ENCODE measurements around the gene SCN1A. TPM values are rescaled to one million over a fixed set of nuclear protein-coding genes. Genes with fewer than 3 reads are reported as not detected.

SCN1A gene
- total RNA-seq, 1 donor from 2014 or later, result 26.9 TPM

DNA sequence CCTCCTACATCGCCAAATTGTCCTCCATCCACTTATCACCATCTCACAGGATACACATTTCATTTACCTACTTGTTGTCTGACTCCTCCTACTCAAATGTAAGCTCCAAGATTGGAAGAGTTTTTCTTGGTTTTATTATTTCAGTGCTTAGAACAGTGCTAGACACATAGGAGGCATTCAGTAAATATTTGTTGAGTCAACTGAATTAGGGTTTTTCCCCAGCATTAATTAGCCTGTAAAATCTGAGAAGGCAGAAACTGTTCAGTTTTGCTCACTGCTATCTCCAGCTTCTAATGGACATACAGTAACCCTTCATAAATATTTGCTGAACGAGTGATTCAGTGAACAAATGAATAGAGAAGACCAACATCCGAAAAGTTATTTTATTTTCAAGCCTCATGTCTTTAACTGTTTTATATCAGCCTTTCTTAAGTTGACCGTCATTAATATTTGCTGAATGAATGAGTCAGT is 175.0 kb downstream of the SCN1A start:
- Histone ChIP-seq H3K4me1 (peaks cover 19% of the 10 kb centered on the region), H3K36me3 (peaks cover 16% of the 10 kb centered on the region), H3K4me3 (peak overlapping the region; percentile 76), H3K9me3 (no peaks in the 10 kb centered on the region), H3K27me3 (no peaks in the 10 kb centered on the region), H3K27ac (peak overlapping the region; percentile 81)
- ATAC-seq (no peak), DNase-seq (no peak)
- intact Hi-C loops (cut with DNase I), result no loop called here
- TF ChIP-seq, protein P1, sequence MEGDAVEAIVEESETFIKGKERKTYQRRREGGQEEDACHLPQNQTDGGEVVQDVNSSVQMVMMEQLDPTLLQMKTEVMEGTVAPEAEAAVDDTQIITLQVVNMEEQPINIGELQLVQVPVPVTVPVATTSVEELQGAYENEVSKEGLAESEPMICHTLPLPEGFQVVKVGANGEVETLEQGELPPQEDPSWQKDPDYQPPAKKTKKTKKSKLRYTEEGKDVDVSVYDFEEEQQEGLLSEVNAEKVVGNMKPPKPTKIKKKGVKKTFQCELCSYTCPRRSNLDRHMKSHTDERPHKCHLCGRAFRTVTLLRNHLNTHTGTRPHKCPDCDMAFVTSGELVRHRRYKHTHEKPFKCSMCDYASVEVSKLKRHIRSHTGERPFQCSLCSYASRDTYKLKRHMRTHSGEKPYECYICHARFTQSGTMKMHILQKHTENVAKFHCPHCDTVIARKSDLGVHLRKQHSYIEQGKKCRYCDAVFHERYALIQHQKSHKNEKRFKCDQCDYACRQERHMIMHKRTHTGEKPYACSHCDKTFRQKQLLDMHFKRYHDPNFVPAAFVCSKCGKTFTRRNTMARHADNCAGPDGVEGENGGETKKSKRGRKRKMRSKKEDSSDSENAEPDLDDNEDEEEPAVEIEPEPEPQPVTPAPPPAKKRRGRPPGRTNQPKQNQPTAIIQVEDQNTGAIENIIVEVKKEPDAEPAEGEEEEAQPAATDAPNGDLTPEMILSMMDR (IDR thresholded peaks at IDR 0.05), result no peak

DNA sequence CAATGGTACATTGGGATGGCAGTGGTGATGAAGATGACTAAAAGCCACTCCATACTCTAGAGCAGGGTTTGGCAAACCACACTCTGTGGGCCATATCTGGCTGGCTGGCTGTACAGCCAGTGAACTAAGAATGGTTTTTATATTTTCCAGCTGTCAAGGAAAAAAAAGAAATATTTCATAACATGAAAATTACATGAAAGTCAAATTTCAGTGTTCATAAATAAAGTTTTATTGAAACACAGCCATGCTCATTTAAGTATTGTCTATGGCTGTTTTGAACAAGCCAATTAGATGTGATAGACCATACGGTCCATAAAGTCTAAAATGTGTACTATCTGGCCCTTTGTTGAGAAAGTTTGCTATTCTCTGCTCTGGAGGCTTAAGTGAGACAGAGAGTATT is 175.7 kb downstream of the SCN1A start:
- no peak overlapping the region for H3K4me3 ChIP-seq
- DNase-seq (no peak), ATAC-seq (no peak)
- H3K36me3 ChIP-seq, result peaks cover 23% of the 10 kb centered on the region
- peaks cover 19% of the 10 kb centered on the region for H3K4me1 ChIP-seq
- H3K27ac ChIP-seq, result no peak overlapping the region
- TF ChIP-seq, protein P1 (IDR thresholded peaks at IDR 0.05), result no peak
- intact Hi-C loops (cut with DNase I), result no loop called here
- H3K9me3 ChIP-seq, result no peaks in the 10 kb centered on the region
- no peaks in the 10 kb centered on the region for H3K27me3 ChIP-seq

DNA sequence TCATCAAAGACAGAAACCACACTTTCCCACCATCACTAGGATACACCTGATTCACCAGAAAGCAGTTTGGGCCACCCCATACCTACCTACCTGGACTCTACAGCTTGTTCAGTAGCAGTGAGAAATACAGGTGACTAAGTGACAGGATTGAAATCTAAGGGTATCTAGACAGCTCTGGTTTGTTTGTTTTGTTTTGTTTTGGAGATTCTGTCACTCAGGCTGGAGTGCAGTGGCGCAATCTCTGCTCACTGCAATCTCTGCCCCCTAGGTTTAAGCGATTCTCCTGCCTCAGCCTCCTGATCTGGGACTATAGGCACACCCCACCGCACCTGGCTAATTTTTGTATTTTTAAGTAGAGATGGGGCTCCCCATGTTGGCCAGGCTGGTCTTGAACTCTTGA is 177.4 kb downstream of the SCN1A start:
- Histone ChIP-seq H3K27ac (no peak overlapping the region), H3K4me1 (peaks cover 19% of the 10 kb centered on the region), H3K27me3 (no peaks in the 10 kb centered on the region), H3K4me3 (no peak overlapping the region), H3K9me3 (no peaks in the 10 kb centered on the region), H3K36me3 (peaks cover 29% of the 10 kb centered on the region)
- no peak for ATAC-seq
- no peak for DNase-seq
- TF ChIP-seq, protein P1 (IDR thresholded peaks at IDR 0.05), result no peak
- intact Hi-C loops (cut with DNase I), result no loop called here

DNA sequence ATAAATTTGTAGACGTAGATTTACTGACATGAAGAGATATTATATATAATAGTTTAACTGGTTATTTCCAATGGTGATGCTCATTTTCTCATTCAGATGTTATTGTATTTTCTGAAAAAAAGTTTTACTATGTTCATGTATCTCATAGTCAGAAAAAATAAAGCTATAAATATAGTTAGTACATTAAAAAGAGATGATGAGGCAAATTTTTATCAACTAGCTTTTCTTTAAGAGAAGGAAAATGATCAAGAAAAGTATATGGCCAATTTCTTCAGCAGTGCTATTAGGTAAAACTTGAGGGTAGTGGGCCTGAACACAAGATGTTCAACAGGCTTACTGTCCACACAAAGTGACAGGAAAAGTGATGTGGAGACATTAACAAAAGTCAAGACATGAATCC is 186.0 kb downstream of the SCN1A start:
- Histone ChIP-seq H3K27ac (no peak overlapping the region), H3K27me3 (no peaks in the 10 kb centered on the region), H3K4me1 (no peaks in the 10 kb centered on the region), H3K4me3 (no peak overlapping the region), H3K9me3 (no peaks in the 10 kb centered on the region), H3K36me3 (peaks cover 67% of the 10 kb centered on the region)
- no peak for ATAC-seq
- intact Hi-C loops (cut with DNase I), result no loop called here
- TF ChIP-seq, protein P1 (IDR thresholded peaks at IDR 0.05), result no peak
- DNase-seq, result no peak

DNA sequence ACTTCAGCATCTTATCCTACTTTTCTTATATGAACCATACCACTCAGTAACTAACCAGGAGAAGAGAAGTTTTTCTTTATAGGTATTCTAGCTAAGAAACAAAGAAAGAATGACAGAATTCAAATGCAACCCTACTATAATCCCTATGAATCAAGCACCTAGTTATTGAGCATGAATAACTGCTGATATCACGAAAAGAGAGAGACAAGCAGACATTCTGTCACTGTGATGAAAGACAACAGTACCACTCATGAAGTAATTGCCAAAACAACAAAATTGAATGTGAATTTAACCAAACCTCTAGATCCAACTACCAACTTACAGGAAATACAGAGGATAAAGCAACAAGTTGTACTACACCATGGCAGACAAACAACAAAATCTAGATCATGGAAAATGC is 189.6 kb downstream of the SCN1A start:
- Histone ChIP-seq H3K36me3 (peaks cover 52% of the 10 kb centered on the region), H3K27ac (no peak overlapping the region), H3K4me1 (no peaks in the 10 kb centered on the region), H3K4me3 (no peak overlapping the region), H3K9me3 (no peaks in the 10 kb centered on the region), H3K27me3 (no peaks in the 10 kb centered on the region)
- ATAC-seq (no peak), DNase-seq (no peak)
- TF ChIP-seq, protein P1 (IDR thresholded peaks at IDR 0.05), result no peak
- intact Hi-C loops (cut with DNase I), result no loop called here

Other genes with a start within 250 kb of the SCN1A start
- 21.7 TPM for gene TTC21B, start 174.2 kb downstream of the SCN1A start, total RNA-seq
- 10.5 TPM for gene SCN9A, start 247.9 kb upstream of the SCN1A start, total RNA-seq

Measured in upper lobe of right lung (tissue), 1 donor.